PC-9 (cell line): ENCODE data around the gene TBC1D22A. TPM values are rescaled to one million over a fixed set of nuclear protein-coding genes. Genes with fewer than 3 reads are reported as not detected.
"Not testable (repeated sequence)": the region's sequence is repeated elsewhere in the genome, so short reads cannot be mapped to it uniquely, and the experiment has no call there.

Experiments
- BruUV-seq: library from RNA; stranded (reverse); fragments of 400-500 nt; replicated peaks from 2 replicates; lab custom pipeline; 2021; lab: Mats Ljungman, UMichigan
- CTCF ChIA-PET: fragments of 300-600 bp; sonication (Branson Sonifier 250); formaldehyde crosslinking; loops from one replicate; lab custom pipeline; 2022; ENCODE audit warnings: antibody characterized with exemption; lab: Charles Lee
- POLR2A ChIA-PET: fragments of 300-600 bp; sonication (Branson Sonifier 250); formaldehyde crosslinking; loops from one replicate; lab custom pipeline; 2022; ENCODE audit warnings: antibody characterized with exemption; ENCODE audit not compliant: unreplicated experiment; lab: Charles Lee
- DNase-seq, 2 experiments: peaks; one replicate each; pipeline versions ENCODE4 v3.0.0 to v3.0.0-alpha.2; 2015 to 2022; ENCODE audit warnings: mixed read lengths in 1 of 2
- H2AFZ ChIP-seq: fragments of 200-600 bp; sonication (generic); 2 replicates; pipeline ENCODE4 v1.8.1; 2017; ENCODE audit warnings: antibody characterized with exemption
- H3F3A ChIP-seq: fragments of 200-600 bp; sonication (generic); 2 replicates; pipeline ENCODE4 v1.8.1; 2017; ENCODE audit warnings: antibody characterized with exemption, mild to moderate bottlenecking, low read depth; ENCODE audit not compliant: insufficient read depth
- H3K27ac ChIP-seq: fragments of 200-600 bp; sonication (generic); 2 replicates; pipeline ENCODE4 v1.6.1; 2016; ENCODE audit warnings: mixed run types
- H3K27me3 ChIP-seq: fragments of 200-600 bp; sonication (generic); 2 replicates; pipeline ENCODE4 v1.6.1; 2016; ENCODE audit warnings: low read depth, mixed run types; ENCODE audit not compliant: insufficient read depth
- H3K36me3 ChIP-seq: fragments of 200-600 bp; sonication (generic); 2 replicates; pipeline ENCODE4 v1.6.1; 2016; ENCODE audit warnings: low read depth, mixed run types
- H3K4me1 ChIP-seq: fragments of 200-600 bp; sonication (generic); replicated peaks from 2 replicates; pipeline ENCODE4 v1.6.1; 2016; ENCODE audit warnings: mixed run types; ENCODE audit not compliant: insufficient read depth
- H3K4me2 ChIP-seq: fragments of 200-600 bp; sonication (generic); 2 replicates; pipeline ENCODE4 v1.6.1; 2017; ENCODE audit warnings: mixed run types
- H3K4me3 ChIP-seq: fragments of 200-600 bp; sonication (generic); 2 replicates; pipeline ENCODE4 v1.6.1; 2016; ENCODE audit warnings: mixed run types
- H3K79me2 ChIP-seq: fragments of 200-600 bp; sonication (generic); 2 replicates; pipeline ENCODE4 v1.6.1; 2017; ENCODE audit warnings: low read depth, mixed run types
- H3K9me2 ChIP-seq: fragments of 200-600 bp; sonication (generic); 2 replicates; pipeline ENCODE4 v1.8.1; 2017; ENCODE audit warnings: mild to moderate bottlenecking; ENCODE audit not compliant: insufficient read depth
- H3K9me3 ChIP-seq: fragments of 200-600 bp; sonication (generic); 2 replicates; pipeline ENCODE4 v1.8.1; 2016; ENCODE audit warnings: low read depth; ENCODE audit not compliant: insufficient read depth
- H4K20me1 ChIP-seq: fragments of 200-600 bp; sonication (generic); 2 replicates; pipeline ENCODE4 v1.8.1; 2017; ENCODE audit not compliant: insufficient read depth
- CTCF ChIP-seq: fragments of 200-600 bp; sonication (generic); conservative IDR thresholded peaks from 2 replicates; pipeline ENCODE4 v1.6.1; 2017; ENCODE audit warnings: mixed run types, antibody characterized with exemption, mild to moderate bottlenecking, moderate library complexity
- EZH2 ChIP-seq: fragments of 200-600 bp; sonication (generic); IDR thresholded peaks from 2 replicates; pipeline ENCODE4 v1.8.0; 2017; ENCODE audit warnings: antibody characterized with exemption, low read depth
- intact Hi-C: fragments of 100-400 bp; cut with micrococcal nuclease; formaldehyde crosslinking; loops from one replicate; pipeline ENCODE4 v1.10.0; 2022; ENCODE audit not compliant: unreplicated experiment
- total RNA-seq: library from RNA; stranded (reverse); gene quantifications from 2 replicates; pipeline ENCODE4 v1.2.3, GENCODE V29; 2021

TBC1D22A gene
- total RNA-seq, 1 experiment from 2014 or later: 40.3 TPM

DNA sequence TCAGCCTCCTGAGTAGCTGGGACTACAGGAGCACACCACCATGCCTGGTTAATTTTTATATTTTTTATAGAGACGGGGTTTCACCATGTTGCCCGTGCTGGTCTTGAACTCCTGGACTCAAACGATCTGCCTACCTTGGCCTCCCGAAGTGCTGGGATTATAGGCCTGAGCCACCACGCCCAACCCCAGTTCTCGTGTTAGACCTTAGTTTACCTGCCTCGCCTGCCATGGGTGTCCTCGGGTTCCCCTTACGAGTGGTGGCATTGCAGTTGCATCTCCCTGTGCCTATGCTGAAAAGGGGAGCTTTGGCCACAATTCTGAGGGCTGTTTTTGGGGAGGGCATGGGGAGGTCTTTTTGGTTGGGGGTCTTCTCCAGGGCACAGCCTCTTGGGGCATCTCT is 18.8 kb downstream of the TBC1D22A start:
- Histone ChIP-seq H3K27ac (no peak overlapping the region), H3K4me2 (no peak overlapping the region), H3K9me2 (no peaks in the 10 kb centered on the region), H3K27me3 (no peaks in the 10 kb centered on the region), H4K20me1 (peaks cover 80% of the 10 kb centered on the region), H3F3A (0 out of 2 replicates have a peak, but pooled peaks cover 4% of the 10 kb centered on the region), H2AFZ (no peak overlapping the region), H3K36me3 (no peaks in the 10 kb centered on the region), H3K79me2 (peaks cover 92% of the 10 kb centered on the region), H3K4me1 (no peaks in the 10 kb centered on the region), H3K9me3 (no peaks in the 10 kb centered on the region), H3K4me3 (no peak overlapping the region)
- no peak for DNase-seq
- ChIA-PET POLR2A (no interaction called here), CTCF (no interaction called here)
- no TSS peak for BruUV-seq
- TF ChIP-seq EZH2: no peak
- no peak for TF ChIP-seq CTCF
- intact Hi-C loops: no loop called here

GRCh38 chr22:46782200-46782599 is 19.8 kb downstream of the TBC1D22A start:
- Histone ChIP-seq H3K79me2 (peaks cover 92% of the 10 kb centered on the region), H4K20me1 (peaks cover 83% of the 10 kb centered on the region)
- intact Hi-C loops, H3K4me3 ChIP-seq, H3K36me3 ChIP-seq, POLR2A ChIA-PET, H3K9me3 ChIP-seq, H3K27me3 ChIP-seq, H2AFZ ChIP-seq, DNase-seq, H3K27ac ChIP-seq, H3K9me2 ChIP-seq, BruUV-seq, H3K4me2 ChIP-seq, H3K4me1 ChIP-seq, CTCF ChIA-PET, H3F3A ChIP-seq: not testable (repeated sequence)

DNA sequence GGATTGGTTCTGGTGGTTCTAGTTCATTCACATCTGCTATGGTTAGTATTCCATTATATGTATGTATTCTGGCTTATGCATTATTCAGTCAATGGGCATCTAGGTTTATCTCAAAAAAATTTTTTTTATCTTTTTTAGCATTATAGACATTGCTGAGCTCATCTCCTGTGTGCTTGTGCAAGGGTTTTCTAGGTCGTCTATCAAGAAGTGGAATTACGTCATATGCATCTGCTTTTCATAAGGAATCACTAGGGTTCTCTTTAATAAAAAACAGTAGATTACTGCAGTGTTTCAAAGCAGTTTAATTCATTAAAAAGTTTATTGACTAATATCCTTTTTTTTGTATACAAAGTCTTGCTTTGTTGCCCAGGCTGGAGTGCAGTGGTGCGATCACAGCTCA is 21.3 kb downstream of the TBC1D22A start:
- Histone ChIP-seq H3K9me2 (no peaks in the 10 kb centered on the region), H3K79me2 (peaks cover 90% of the 10 kb centered on the region), H4K20me1 (peaks cover 82% of the 10 kb centered on the region), H3K9me3 (no peaks in the 10 kb centered on the region), H3K27me3 (no peaks in the 10 kb centered on the region), H3K4me2 (no peak overlapping the region), H3K36me3 (no peaks in the 10 kb centered on the region), H3K27ac (no peak overlapping the region), H3K4me3 (no peak overlapping the region), H3F3A (0 out of 2 replicates have a peak, but pooled peaks cover 4% of the 10 kb centered on the region), H3K4me1 (no peaks in the 10 kb centered on the region), H2AFZ (no peak overlapping the region)
- intact Hi-C loops: no loop called here
- CTCF ChIA-PET: no interaction called here
- DNase-seq: peak in 1 of 2 experiments; percentile 19
- no TSS peak for BruUV-seq
- POLR2A ChIA-PET: no interaction called here
- TF ChIP-seq EZH2 (no peak), CTCF (no peak)
